ENCODE results near the gene MTNR1B. TPM values are rescaled to one million over a fixed set of nuclear protein-coding genes. Genes with fewer than 3 reads are reported as not detected.

Gene MTNR1B
- total and polyA plus RNA-seq, 10 of the 15 experiments (the other 5 are each of a cell fraction or from before 2014, with no cell fraction given) = not detected

DNA sequence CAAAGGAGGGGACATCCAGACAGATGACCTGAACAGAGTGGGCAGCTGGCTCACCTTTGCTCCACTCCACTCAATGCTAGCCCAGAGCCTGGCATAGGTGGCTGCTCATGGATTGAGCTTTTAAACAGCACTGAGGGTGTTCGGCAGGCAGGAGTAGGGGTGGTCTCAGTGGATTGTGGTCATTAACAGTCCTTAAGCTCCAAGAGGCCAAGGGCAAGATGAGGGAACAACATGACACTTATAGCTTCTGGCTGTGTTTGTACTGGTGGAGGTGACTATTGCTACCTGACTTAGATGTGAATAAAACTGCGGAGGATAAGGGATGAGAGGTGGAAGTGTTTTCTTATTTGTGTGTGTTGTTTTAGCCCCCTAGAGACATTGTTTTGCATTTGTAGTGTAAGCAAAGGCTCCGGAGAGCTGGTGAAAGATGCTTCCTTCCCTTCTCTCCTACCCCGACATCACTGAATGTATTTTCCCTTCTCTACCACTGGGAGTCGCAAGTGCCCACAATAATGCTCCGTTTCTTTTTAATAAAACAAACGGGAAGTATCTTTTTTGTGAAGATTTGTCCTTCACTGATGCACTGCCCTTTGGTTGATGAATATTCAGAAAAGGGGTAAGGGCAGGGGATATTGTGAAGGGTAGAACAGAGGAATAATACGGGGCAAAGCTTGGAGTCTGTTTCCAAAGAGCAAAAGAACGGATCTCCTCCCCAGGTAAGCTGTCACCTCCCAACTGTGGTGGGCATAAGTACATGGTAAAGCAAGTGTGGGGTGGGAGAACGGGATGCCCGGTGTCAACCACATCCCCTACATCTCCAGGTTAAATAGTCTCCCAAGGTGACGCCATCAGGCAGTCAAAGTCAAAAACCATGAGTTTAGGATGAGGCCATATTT lies 27.5 kb upstream of the MTNR1B start:
- WGBS (ENCODE audit: insufficient coverage, insufficient replicate concordance, low lambda C conversion rate, missing lambda C conversion rate) = 15% methylated on average over 12 of the region's 12 CpGs
- peak overlapping the region; percentile 58 for H2AFZ ChIP-seq (ENCODE audit: control insufficient read depth, low read depth, low read length)
- TF ChIP-seq, protein P1, sequence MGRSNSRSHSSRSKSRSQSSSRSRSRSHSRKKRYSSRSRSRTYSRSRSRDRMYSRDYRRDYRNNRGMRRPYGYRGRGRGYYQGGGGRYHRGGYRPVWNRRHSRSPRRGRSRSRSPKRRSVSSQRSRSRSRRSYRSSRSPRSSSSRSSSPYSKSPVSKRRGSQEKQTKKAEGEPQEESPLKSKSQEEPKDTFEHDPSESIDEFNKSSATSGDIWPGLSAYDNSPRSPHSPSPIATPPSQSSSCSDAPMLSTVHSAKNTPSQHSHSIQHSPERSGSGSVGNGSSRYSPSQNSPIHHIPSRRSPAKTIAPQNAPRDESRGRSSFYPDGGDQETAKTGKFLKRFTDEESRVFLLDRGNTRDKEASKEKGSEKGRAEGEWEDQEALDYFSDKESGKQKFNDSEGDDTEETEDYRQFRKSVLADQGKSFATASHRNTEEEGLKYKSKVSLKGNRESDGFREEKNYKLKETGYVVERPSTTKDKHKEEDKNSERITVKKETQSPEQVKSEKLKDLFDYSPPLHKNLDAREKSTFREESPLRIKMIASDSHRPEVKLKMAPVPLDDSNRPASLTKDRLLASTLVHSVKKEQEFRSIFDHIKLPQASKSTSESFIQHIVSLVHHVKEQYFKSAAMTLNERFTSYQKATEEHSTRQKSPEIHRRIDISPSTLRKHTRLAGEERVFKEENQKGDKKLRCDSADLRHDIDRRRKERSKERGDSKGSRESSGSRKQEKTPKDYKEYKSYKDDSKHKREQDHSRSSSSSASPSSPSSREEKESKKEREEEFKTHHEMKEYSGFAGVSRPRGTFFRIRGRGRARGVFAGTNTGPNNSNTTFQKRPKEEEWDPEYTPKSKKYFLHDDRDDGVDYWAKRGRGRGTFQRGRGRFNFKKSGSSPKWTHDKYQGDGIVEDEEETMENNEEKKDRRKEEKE (IDR thresholded peaks at IDR 0.05) = no peak
- TF ChIP-seq SMC3 (IDR thresholded peaks at IDR 0.05; ENCODE audit: borderline replicate concordance, low read length) (peak; percentile 80; the same call in 1 of the 2 replicates), YBX1 (IDR thresholded peaks at IDR 0.05) (no peak), RAD21 (IDR thresholded peaks at IDR 0.05; ENCODE audit: insufficient read depth, low read depth, low read length) (peak; percentile 83), ZNF274 (IDR thresholded peaks at IDR 0.05; ENCODE audit: insufficient read depth, insufficient read length) (no peak)
- TF ChIP-seq, protein P2, sequence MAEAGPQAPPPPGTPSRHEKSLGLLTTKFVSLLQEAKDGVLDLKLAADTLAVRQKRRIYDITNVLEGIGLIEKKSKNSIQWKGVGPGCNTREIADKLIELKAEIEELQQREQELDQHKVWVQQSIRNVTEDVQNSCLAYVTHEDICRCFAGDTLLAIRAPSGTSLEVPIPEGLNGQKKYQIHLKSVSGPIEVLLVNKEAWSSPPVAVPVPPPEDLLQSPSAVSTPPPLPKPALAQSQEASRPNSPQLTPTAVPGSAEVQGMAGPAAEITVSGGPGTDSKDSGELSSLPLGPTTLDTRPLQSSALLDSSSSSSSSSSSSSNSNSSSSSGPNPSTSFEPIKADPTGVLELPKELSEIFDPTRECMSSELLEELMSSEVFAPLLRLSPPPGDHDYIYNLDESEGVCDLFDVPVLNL (IDR thresholded peaks at IDR 0.05; ENCODE audit: low read depth, low read length) = no peak
- TF ChIP-seq, protein P3, sequence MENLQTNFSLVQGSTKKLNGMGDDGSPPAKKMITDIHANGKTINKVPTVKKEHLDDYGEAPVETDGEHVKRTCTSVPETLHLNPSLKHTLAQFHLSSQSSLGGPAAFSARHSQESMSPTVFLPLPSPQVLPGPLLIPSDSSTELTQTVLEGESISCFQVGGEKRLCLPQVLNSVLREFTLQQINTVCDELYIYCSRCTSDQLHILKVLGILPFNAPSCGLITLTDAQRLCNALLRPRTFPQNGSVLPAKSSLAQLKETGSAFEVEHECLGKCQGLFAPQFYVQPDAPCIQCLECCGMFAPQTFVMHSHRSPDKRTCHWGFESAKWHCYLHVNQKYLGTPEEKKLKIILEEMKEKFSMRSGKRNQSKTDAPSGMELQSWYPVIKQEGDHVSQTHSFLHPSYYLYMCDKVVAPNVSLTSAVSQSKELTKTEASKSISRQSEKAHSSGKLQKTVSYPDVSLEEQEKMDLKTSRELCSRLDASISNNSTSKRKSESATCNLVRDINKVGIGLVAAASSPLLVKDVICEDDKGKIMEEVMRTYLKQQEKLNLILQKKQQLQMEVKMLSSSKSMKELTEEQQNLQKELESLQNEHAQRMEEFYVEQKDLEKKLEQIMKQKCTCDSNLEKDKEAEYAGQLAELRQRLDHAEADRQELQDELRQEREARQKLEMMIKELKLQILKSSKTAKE (IDR thresholded peaks at IDR 0.05; ENCODE audit: low read depth, poor library complexity, severe bottlenecking) = no peak
- TF ChIP-seq, protein P4, sequence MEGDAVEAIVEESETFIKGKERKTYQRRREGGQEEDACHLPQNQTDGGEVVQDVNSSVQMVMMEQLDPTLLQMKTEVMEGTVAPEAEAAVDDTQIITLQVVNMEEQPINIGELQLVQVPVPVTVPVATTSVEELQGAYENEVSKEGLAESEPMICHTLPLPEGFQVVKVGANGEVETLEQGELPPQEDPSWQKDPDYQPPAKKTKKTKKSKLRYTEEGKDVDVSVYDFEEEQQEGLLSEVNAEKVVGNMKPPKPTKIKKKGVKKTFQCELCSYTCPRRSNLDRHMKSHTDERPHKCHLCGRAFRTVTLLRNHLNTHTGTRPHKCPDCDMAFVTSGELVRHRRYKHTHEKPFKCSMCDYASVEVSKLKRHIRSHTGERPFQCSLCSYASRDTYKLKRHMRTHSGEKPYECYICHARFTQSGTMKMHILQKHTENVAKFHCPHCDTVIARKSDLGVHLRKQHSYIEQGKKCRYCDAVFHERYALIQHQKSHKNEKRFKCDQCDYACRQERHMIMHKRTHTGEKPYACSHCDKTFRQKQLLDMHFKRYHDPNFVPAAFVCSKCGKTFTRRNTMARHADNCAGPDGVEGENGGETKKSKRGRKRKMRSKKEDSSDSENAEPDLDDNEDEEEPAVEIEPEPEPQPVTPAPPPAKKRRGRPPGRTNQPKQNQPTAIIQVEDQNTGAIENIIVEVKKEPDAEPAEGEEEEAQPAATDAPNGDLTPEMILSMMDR (IDR thresholded peaks at IDR 0.05 in 2 of 3, conservative IDR thresholded peaks at IDR 0.05 in 1 of 3; ENCODE audit: control insufficient read depth in 2 of 3, extremely low read depth in 1 of 3, insufficient read depth in 1 of 3, low read depth in 3 of 3, low read length in 3 of 3) = peak; percentile 58 to 76 (median 73); a peak in 5 of 6 replicates
- H3K4me2 ChIP-seq (ENCODE audit: control insufficient read depth, insufficient read depth) = no peak overlapping the region
- POLR2A ChIA-PET = no interaction called here
- intact Hi-C loops (cut with micrococcal nuclease; ENCODE audit: unreplicated experiment) = loop anchor here (1.0 to 5.0 kb wide), 4 partner anchors 124 to 710 kb away; no protein-coding TSS in a partner anchor
- H3K36me3 ChIP-seq (ENCODE audit: control insufficient read depth in 2 of 2, insufficient read depth in 2 of 2, low read length in 1 of 2) = no peaks in the 10 kb centered on the region
- FAIRE-seq (no peak), DNase-seq (ENCODE audit: low read depth, low spot score) (no peak), ATAC-seq (peak; percentile 80)
- SMC1A ChIA-PET (ENCODE audit: uncharacterized antibody, unreplicated experiment) = interaction anchor here (0.6 to 2.8 kb wide), 17 partner anchors 10 to 683 kb away, joined by 3 to 12 read pairs (median 4); no protein-coding TSS in a partner anchor
- no peaks in the 10 kb centered on the region; a peak in 1 of 4 replicates for H3K27me3 ChIP-seq (replicated peaks in 1 of 2; ENCODE audit: control insufficient read depth in 2 of 2, insufficient read depth in 2 of 2, low read length in 1 of 2)
- H3K9me3 ChIP-seq (replicated peaks; ENCODE audit: control insufficient read depth, insufficient read depth, low read length) = no peaks in the 10 kb centered on the region
- H3K79me2 ChIP-seq (ENCODE audit: control insufficient read depth, insufficient read depth, low read length) = no peaks in the 10 kb centered on the region
- H3K27ac ChIP-seq (ENCODE audit: control insufficient read depth, insufficient read depth) = no peak overlapping the region
- H3K4me1 ChIP-seq (ENCODE audit: control insufficient read depth, insufficient read depth, low read length) = no peaks in the 10 kb centered on the region
- in situ Hi-C loops (cut with MboI) = loop anchor here (10.0 kb wide), 1 partner anchor 703 kb away; no protein-coding TSS in a partner anchor
- RAD21 ChIA-PET (ENCODE audit: unreplicated experiment) = interaction anchor here (0.8 to 2.2 kb wide), 7 partner anchors 9 to 308 kb away, joined by 3 to 18 read pairs (median 4); no protein-coding TSS in a partner anchor
- no TSS peak for BruUV-seq (replicated peaks)
- H3K4me3 ChIP-seq = no peak overlapping the region
- CTCF ChIA-PET = interaction anchor here (0.5 to 3.2 kb wide), 31 partner anchors 9 to 1686 kb away, joined by 3 to 31 read pairs (median 4); no protein-coding TSS in a partner anchor
- no peaks in the 10 kb centered on the region for H4K20me1 ChIP-seq (ENCODE audit: control insufficient read depth, insufficient read depth)
- no peak overlapping the region for H3K9ac ChIP-seq (ENCODE audit: control insufficient read depth, insufficient read depth, low read length)
